SK-N-SH (cell line): Measurements from ENCODE around the gene NOL6. TPM values are rescaled to one million over a fixed set of nuclear protein-coding genes. Genes with fewer than 3 reads are reported as not detected.

Experiments used
- CTCF ChIA-PET: fragments of 300-600, 350-600 bp; formaldehyde crosslinking; extraction: SDS; loops from one replicate; lab custom pipeline; 2021; lab: Yijun Ruan, JAX
- POLR2A ChIA-PET: fragments of 350-600 bp; sonication (Branson Sonifier 250); formaldehyde crosslinking; extraction: SDS; loops from one replicate; lab custom pipeline; 2020; ENCODE audit warnings: antibody characterized with exemption, inconsistent platforms; lab: Yijun Ruan, JAX
- DNase-seq: peaks from one replicate; pipeline ENCODE4 v3.0.0; 2012
- H2AFZ ChIP-seq: fragments of 200-600 bp; sonication (generic); 2 replicates; pipeline ENCODE4 v1.8.1; 2016; ENCODE audit warnings: antibody characterized with exemption, mild to moderate bottlenecking, low read depth
- H3F3A ChIP-seq: fragments of 200-600 bp; sonication (generic); replicated peaks from 2 replicates; pipeline ENCODE3; 2016; ENCODE audit warnings: antibody characterized with exemption, mild to moderate bottlenecking; ENCODE audit not compliant: insufficient read depth
- H3K27ac ChIP-seq, 2 experiments: fragments of 200-500 bp in 1 of 2; fragments of 200-600 bp in 1 of 2; sonication (Bioruptor generic) in 1 of 2; sonication (generic), shearing (Covaris generic) in 1 of 2; 2 replicates each; pipeline versions ENCODE4 v1.5.1 to v1.6.1; 2014 to 2016; ENCODE audit warnings: low read depth in 2 of 2, inconsistent platforms in 1 of 2, low read length in 1 of 2, mild to moderate bottlenecking in 1 of 2, mixed read lengths in 1 of 2
- H3K27me3 ChIP-seq: fragments of 200-600 bp; sonication (generic), shearing (Covaris generic); 2 replicates; pipeline ENCODE4 v1.6.1; 2016; ENCODE audit warnings: mixed run types; ENCODE audit not compliant: insufficient read depth
- H3K36me3 ChIP-seq, 2 experiments: fragments of 200-500 bp in 1 of 2; fragments of 200-600 bp in 1 of 2; sonication (Bioruptor generic) in 1 of 2; sonication (generic) in 1 of 2; replicated peaks in 1 of 2; 2 replicates each; pipeline versions ENCODE3 to v1.5.1; 2014 to 2016; ENCODE audit warnings: low read length in 1 of 2, mild to moderate bottlenecking in 1 of 2; ENCODE audit not compliant: insufficient read depth in 2 of 2, control insufficient read depth in 1 of 2
- H3K4me1 ChIP-seq, 2 experiments: fragments of 200-500 bp in 1 of 2; fragments of 200-600 bp in 1 of 2; sonication (Bioruptor generic) in 1 of 2; sonication (generic), shearing (Covaris generic) in 1 of 2; 2 replicates each; pipeline versions ENCODE4 v1.5.1 to v1.6.1; 2014 to 2016; ENCODE audit warnings: low read depth in 1 of 2, low read length in 1 of 2, mixed run types in 1 of 2; ENCODE audit not compliant: insufficient read depth in 2 of 2, control insufficient read depth in 1 of 2
- H3K4me2 ChIP-seq: fragments of 200-600 bp; sonication (generic), shearing (Covaris generic); 2 replicates; pipeline ENCODE4 v1.6.1; 2017; ENCODE audit warnings: mixed run types
- H3K4me3 ChIP-seq, 2 experiments: fragments of 200-500 bp in 1 of 2; fragments of 200-600 bp in 1 of 2; sonication (Bioruptor generic) in 1 of 2; sonication (generic), shearing (Covaris generic) in 1 of 2; 2 replicates each; pipeline versions ENCODE4 v1.5.1 to v1.8.1; 2014 to 2016; ENCODE audit warnings: low read depth in 2 of 2, inconsistent platforms in 1 of 2, low read length in 1 of 2, mild to moderate bottlenecking in 1 of 2, mixed read lengths in 1 of 2, moderate library complexity in 1 of 2
- H3K79me2 ChIP-seq: fragments of 200-600 bp; sonication (generic); 2 replicates; pipeline ENCODE4 v1.8.1; 2017; ENCODE audit warnings: mild to moderate bottlenecking; ENCODE audit not compliant: insufficient read depth
- H3K9ac ChIP-seq: fragments of 200-600 bp; sonication (generic); 2 replicates; pipeline ENCODE4 v1.6.1; 2017; ENCODE audit warnings: mixed run types
- H3K9me2 ChIP-seq: fragments of 200-600 bp; sonication (generic); 2 replicates; pipeline ENCODE4 v1.6.1; 2017; ENCODE audit warnings: mixed run types
- H3K9me3 ChIP-seq: fragments of 200-600 bp; sonication (generic); 2 replicates; pipeline ENCODE4 v1.6.1; 2017; ENCODE audit warnings: mixed run types, mild to moderate bottlenecking, moderate library complexity
- H4K20me1 ChIP-seq: fragments of 200-600 bp; sonication (generic); 2 replicates; pipeline ENCODE4 v1.6.1; 2017; ENCODE audit warnings: mild to moderate bottlenecking, mixed run types; ENCODE audit not compliant: insufficient read depth
- FOSL2 ChIP-seq: IDR thresholded peaks from 2 replicates; pipeline ENCODE4 v1.4.0; 2012; ENCODE audit warnings: low read depth, mild to moderate bottlenecking, moderate library complexity, borderline replicate concordance
- FOXJ3 ChIP-seq: sonication (generic); formaldehyde crosslinking; IDR thresholded peaks from 2 replicates; pipeline ENCODE4 v1.5.1; 2020; ENCODE audit warnings: mild to moderate bottlenecking, missing genetic modification reagents
- GABPA ChIP-seq: IDR thresholded peaks from 2 replicates; pipeline ENCODE4 v1.4.0; 2012; ENCODE audit warnings: low read depth, mild to moderate bottlenecking
- GATA2 ChIP-seq: sonication (generic); formaldehyde crosslinking; IDR thresholded peaks from 2 replicates; pipeline ENCODE4 v1.5.0; 2020; ENCODE audit warnings: mild to moderate bottlenecking, missing genetic modification reagents
- MXI1 ChIP-seq: IDR thresholded peaks from 2 replicates; pipeline ENCODE4 v1.6.1; 2012; ENCODE audit warnings: mild to moderate bottlenecking, low read depth, low read length, improper control_type of control experiment
- NFIC ChIP-seq: IDR thresholded peaks from 2 replicates; pipeline ENCODE4 v1.4.0; 2012; ENCODE audit warnings: borderline replicate concordance
- RAD21 ChIP-seq: IDR thresholded peaks from 2 replicates; pipeline ENCODE4 v1.6.1; 2012; ENCODE audit warnings: mild to moderate bottlenecking, low read length
- RFX5 ChIP-seq: IDR thresholded peaks from 2 replicates; pipeline ENCODE4 v1.6.1; 2012; ENCODE audit warnings: mild to moderate bottlenecking, improper control_type of control experiment, low read length
- RXRA ChIP-seq: IDR thresholded peaks from 2 replicates; pipeline ENCODE4 v1.4.0; 2012; ENCODE audit warnings: low read depth, mild to moderate bottlenecking, borderline replicate concordance
- SIN3A ChIP-seq: IDR thresholded peaks from 2 replicates; pipeline ENCODE4 v1.6.1; 2012; ENCODE audit warnings: low read depth, mild to moderate bottlenecking, low read length, moderate library complexity, borderline replicate concordance
- TAF1 ChIP-seq: IDR thresholded peaks from 2 replicates; pipeline ENCODE4 v1.6.1; 2012; ENCODE audit warnings: low read depth, mild to moderate bottlenecking, low read length, moderate library complexity, borderline replicate concordance
- TEAD4 ChIP-seq: IDR thresholded peaks from 2 replicates; pipeline ENCODE4 v1.4.0; 2012; ENCODE audit warnings: mild to moderate bottlenecking, borderline replicate concordance; ENCODE audit not compliant: insufficient read depth
- YY1 ChIP-seq: IDR thresholded peaks from 2 replicates; pipeline ENCODE4 v1.4.0; 2012; ENCODE audit warnings: low read depth, mild to moderate bottlenecking
- WGBS: methylation state at CpG from one replicate; pipeline ENCODE4 v1.1.6; 2017; ENCODE audit warnings: low lambda C conversion rate; 5-methylcytosine and 5-hydroxymethylcytosine counted together
- polyA plus RNA-seq, 3 experiments: library from polyadenylated mRNA; depleted of rRNA; stranded (reverse); fragments of >200 nt; gene quantifications; 2 replicates each; pipeline ENCODE4 v1.2.3, GENCODE V29; 2012
- TF ChIP-seq, protein P1 (sequence below): IDR thresholded peaks from 2 replicates; pipeline ENCODE4 v1.4.0; 2012; ENCODE audit warnings: low read depth, borderline replicate concordance
- TF ChIP-seq, protein P2 (sequence below): fragments of 200-600 bp; sonication (generic); IDR thresholded peaks from 2 replicates; pipeline ENCODE4 v1.6.1; 2017; ENCODE audit warnings: antibody characterized with exemption, mild to moderate bottlenecking, moderate library complexity

NOL6 gene
- polyA plus RNA-seq, 1 of the 3 experiments (the other 2 are of a cell fraction): 52.2 TPM

DNA sequence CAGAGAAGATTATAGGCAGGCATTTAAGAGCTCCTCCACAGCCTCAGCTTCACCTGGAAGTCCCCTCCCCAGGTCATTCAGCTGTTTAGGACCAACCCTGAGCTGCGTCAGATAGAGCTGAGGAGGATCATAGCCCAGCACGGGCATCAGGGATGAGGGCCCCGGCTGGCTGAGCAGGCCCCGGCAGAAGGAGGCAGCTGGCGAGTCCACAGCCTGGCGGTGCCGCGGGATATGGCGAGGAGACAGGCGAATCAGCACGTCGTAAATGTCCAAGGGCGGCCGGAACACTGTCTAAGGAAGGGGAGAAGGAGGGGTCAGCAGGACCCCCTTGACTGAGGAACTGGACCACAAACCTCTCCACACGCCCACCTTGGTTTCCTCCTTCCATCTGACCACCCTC lies 10.6 kb downstream of the NOL6 start:
- H3K4me3 ChIP-seq: no peak overlapping the region

DNA sequence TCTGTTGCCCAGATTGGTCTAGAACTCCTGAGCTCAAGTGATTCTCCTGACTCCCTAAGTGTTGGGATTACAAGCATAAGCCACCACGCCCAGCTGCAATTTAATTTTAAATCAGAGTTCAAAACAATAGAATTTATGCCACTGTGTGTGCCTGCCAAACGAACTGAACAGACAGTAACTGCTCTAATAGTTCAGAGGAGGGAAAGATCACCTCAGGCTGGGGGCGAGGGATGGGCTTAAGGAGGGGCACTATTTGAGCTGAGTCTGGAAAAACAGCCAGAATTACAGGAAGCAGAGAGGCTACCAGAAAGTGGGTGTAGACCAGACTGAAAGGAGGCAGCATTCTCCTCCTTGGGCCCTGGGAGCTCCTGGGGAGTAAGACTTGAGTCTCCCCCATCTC lies 12.2 kb downstream of the NOL6 start:
- H3K4me1 ChIP-seq: no peaks in the 10 kb centered on the region; a peak in 2 of 4 replicates
- ChIA-PET POLR2A (interaction anchor here (1.4 kb wide), 1 partner anchor 12 kb away, joined by 3 read pairs; no protein-coding TSS in a partner anchor), CTCF (interaction anchor here (1.0 to 7.9 kb wide), 4 partner anchors 10 to 86 kb away, joined by 3 to 135 read pairs (median 54); partner anchors contain the start of gene AQP3)
- no peak for DNase-seq
- no peak overlapping the region for H3K4me2 ChIP-seq
- H3K27me3 ChIP-seq: no peaks in the 10 kb centered on the region
- no peaks in the 10 kb centered on the region for H3F3A ChIP-seq
- no peak overlapping the region for H2AFZ ChIP-seq
- H3K4me3 ChIP-seq: no peak overlapping the region
- no peaks in the 10 kb centered on the region for H3K9me2 ChIP-seq
- no peaks in the 10 kb centered on the region for H3K79me2 ChIP-seq
- H3K36me3 ChIP-seq: peaks cover 23 to 60% of the 10 kb centered on the region in 2 experiments
- H3K27ac ChIP-seq: no peak overlapping the region
- H4K20me1 ChIP-seq: no peaks in the 10 kb centered on the region
- 80% methylated on average over 3 of the region's 3 CpGs for WGBS
- no peak overlapping the region for H3K9ac ChIP-seq
- no peaks in the 10 kb centered on the region for H3K9me3 ChIP-seq
- TF ChIP-seq NFIC: no peak
- TF ChIP-seq GABPA: no peak
- TF ChIP-seq RFX5: no peak
- TF ChIP-seq SIN3A: no peak
- TF ChIP-seq, protein P1, sequence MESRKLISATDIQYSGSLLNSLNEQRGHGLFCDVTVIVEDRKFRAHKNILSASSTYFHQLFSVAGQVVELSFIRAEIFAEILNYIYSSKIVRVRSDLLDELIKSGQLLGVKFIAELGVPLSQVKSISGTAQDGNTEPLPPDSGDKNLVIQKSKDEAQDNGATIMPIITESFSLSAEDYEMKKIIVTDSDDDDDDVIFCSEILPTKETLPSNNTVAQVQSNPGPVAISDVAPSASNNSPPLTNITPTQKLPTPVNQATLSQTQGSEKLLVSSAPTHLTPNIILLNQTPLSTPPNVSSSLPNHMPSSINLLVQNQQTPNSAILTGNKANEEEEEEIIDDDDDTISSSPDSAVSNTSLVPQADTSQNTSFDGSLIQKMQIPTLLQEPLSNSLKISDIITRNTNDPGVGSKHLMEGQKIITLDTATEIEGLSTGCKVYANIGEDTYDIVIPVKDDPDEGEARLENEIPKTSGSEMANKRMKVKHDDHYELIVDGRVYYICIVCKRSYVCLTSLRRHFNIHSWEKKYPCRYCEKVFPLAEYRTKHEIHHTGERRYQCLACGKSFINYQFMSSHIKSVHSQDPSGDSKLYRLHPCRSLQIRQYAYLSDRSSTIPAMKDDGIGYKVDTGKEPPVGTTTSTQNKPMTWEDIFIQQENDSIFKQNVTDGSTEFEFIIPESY: no peak
- TF ChIP-seq, all 33 proteins: peak for 0

More for the DNA sequence above, 10.6 kb downstream of the NOL6 start:
- TF ChIP-seq RAD21 (no peak), TEAD4 (no peak), MXI1 (no peak), NFIC (no peak), RXRA (no peak), FOXJ3 (no peak), YY1 (no peak), FOSL2 (no peak), GATA2 (no peak), TAF1 (no peak)
- TF ChIP-seq, protein P2, sequence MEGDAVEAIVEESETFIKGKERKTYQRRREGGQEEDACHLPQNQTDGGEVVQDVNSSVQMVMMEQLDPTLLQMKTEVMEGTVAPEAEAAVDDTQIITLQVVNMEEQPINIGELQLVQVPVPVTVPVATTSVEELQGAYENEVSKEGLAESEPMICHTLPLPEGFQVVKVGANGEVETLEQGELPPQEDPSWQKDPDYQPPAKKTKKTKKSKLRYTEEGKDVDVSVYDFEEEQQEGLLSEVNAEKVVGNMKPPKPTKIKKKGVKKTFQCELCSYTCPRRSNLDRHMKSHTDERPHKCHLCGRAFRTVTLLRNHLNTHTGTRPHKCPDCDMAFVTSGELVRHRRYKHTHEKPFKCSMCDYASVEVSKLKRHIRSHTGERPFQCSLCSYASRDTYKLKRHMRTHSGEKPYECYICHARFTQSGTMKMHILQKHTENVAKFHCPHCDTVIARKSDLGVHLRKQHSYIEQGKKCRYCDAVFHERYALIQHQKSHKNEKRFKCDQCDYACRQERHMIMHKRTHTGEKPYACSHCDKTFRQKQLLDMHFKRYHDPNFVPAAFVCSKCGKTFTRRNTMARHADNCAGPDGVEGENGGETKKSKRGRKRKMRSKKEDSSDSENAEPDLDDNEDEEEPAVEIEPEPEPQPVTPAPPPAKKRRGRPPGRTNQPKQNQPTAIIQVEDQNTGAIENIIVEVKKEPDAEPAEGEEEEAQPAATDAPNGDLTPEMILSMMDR: no peak
- Histone ChIP-seq H3K27me3 (no peaks in the 10 kb centered on the region), H3F3A (no peaks in the 10 kb centered on the region), H3K36me3 (peaks cover 34 to 76% of the 10 kb centered on the region in 2 experiments), H3K4me1 (no peaks in the 10 kb centered on the region; a peak in 2 of 4 replicates), H3K9ac (no peak overlapping the region), H4K20me1 (0 out of 2 replicates have a peak, but pooled peaks cover 4% of the 10 kb centered on the region), H3K9me2 (no peaks in the 10 kb centered on the region), H3K9me3 (no peaks in the 10 kb centered on the region), H2AFZ (no peak overlapping the region), H3K79me2 (0 out of 2 replicates have a peak, but pooled peaks cover 5% of the 10 kb centered on the region), H3K4me2 (no peak overlapping the region), H3K27ac (no peak overlapping the region)
- 93% methylated on average over 15 of the region's 15 CpGs for WGBS
- DNase-seq: no peak
- POLR2A ChIA-PET: interaction anchor here (1.2 kb wide), 1 partner anchor 9 kb away, joined by 3 read pairs; no protein-coding TSS in a partner anchor
- CTCF ChIA-PET: interaction anchor here (1.1 to 7.9 kb wide), 5 partner anchors 9 to 87 kb away, joined by 3 to 135 read pairs (median 81); partner anchors contain the start of genes AQP3 and AQP7
